Right kidney (tissue), 1 donor: ENCODE measurements around the gene RPAP3.
"Not testable (repeated sequence)": the region's sequence is repeated elsewhere in the genome, so short reads cannot be mapped to it uniquely, and the experiment has no call there.

ENCODE experiments used
- DNase-seq: peaks from one replicate; pipeline ENCODE4 v3.0.0-alpha.2; 2016

The RPAP3 gene

DNA sequence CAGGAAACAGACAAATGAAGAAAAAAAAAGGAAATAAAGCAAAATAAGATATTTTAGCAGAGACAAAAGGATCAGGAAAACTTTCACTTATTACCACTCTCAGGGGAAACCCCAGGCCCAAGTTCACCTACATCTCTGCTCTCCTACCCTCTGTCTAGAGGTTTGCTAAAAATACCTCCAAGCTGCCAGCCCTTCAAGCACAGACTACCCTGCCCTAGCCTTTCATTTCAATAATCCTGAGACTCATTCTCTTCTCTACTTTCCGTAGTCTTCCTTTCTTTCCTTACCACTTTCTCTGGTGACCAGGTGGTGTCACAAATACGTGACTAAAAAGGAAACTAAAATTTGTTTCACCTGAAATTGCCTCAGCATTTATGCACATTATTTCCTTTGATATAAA, 33.8 kb downstream of the RPAP3 start:
- no peak for DNase-seq

- not testable (repeated sequence) for DNase-seq
These were observed 37.9 kb downstream of the RPAP3 start for GRCh38 chr12:47667935-47668334.

GRCh38 chr12:47652521-47653234, 53.2 kb downstream of the RPAP3 start:
- DNase-seq = no peak

- peak; percentile 15 for DNase-seq
These were observed 54.2 kb downstream of the RPAP3 start for GRCh38 chr12:47651368-47652254.

DNA sequence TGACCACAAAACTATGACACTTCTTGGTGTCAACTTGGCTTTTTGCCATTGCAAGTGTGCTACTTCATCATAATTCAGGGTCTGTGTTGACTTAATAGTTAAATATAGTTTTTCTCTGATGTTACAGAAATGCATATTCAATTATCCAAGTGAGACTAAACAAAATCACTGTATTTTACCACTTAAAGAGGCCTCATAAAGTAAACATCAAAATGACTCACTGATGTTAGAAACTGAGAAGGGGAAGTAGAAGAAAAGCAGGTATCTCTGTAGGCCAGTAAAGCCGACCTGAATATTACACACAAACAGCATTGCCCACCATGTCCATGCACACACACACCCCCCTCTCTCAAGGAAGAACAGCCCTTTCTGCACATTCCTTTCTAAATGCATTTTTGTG, 55.4 kb downstream of the RPAP3 start:
- DNase-seq = no peak

DNA sequence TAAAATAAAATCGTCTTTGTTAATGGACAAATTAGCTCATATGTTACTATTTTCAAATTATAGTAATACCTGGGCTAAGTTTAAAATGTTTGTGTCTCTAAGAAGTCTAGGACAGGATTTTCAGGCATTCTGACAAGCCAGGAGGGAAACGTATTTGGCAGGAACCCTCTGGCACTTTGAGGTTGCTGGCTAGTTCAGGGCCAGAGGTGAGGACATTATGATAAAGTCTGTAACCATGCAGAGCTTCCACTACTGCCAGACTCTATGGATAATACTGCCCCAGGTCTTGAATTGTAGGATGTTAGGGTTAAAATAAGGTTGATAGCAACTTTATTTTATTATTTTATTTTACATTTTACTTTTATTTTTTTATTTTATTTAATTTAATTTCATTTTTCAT, 56.4 kb downstream of the RPAP3 start:
- DNase-seq = no peak

DNA sequence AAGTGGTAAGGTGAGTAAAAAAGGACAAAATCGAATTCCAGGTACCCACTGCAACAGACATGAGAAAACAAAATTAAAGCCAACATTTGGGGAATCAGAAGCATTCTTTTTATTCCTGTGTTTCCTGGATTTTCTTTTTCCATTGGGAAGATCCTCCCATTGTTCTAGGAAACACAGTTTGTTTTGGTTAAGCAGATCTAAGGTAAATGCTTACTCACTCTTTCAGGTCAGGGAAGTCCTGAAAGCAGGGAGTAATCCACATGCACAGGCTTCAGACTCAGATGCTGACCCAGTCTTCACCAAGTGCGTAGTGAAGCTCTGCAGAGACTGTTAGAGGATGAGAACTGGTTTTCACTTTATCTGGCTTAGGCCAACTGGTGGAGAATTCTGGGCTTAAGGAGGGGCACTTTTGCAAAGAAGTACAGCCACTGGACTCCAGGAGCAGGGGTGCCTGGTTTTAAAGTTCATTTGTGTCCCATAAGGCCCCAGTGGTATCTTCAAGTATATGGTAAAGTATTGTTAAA, 57.7 kb downstream of the RPAP3 start:
- no peak for DNase-seq

DNA sequence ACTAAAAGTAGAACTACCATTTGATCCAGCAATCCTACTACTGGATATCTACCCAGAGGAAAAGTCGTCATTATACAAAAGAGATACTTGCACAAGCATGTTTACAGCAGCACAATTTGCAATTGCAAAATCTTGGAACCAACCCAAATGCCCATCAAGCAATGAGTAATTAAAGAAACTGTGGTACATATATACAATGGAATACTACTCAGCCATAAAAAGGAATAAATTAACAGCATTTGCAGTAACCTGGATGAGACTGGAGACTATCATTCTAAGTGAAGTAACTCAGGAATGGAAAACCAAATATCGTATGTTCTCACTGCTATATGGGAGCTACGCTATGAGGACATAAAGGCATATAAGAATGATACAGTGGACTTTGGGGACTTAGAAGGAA, 63.5 kb downstream of the RPAP3 start:
- not testable (repeated sequence) for DNase-seq

DNA sequence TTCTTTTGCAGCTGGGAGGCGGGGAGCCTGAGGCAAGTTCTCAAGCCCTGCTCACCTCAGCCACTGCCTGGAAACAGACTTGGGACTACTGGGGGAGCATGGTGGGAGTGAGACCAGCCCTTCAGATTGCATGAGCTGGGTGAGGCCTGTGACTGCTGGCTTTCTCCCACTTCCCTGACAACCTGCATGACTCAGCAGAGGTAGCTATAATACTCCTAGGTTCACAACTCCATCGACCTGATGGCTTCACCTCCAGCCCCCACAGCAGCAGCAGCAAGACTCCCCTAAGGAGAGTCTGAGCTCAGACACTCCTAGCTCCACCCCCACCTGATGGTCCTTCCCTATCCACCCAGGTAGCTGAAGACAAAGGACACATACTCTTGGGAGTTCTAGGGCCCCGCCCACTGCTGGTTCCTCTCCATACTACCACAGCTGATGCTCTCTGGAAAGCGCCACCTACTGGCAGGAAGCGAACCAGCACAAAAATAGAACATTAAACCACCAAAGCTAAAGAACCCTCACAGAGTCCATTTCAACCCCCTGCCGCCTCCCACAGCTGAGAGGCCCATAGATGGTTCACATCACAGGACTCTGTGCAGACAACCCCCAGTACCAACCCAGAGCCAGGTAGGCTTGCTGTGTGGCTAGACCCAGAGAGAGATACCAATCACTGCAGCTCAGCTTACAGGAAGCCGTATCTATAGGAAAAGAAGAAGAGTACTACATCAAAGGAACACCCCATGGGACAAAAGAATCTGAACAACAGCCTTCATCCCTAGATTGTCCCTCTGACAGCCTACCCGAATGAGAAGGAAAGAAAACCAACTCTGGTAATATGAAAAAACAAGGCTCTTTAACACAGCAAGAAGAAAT, 68.7 kb downstream of the RPAP3 start:
- DNase-seq = no peak

DNA sequence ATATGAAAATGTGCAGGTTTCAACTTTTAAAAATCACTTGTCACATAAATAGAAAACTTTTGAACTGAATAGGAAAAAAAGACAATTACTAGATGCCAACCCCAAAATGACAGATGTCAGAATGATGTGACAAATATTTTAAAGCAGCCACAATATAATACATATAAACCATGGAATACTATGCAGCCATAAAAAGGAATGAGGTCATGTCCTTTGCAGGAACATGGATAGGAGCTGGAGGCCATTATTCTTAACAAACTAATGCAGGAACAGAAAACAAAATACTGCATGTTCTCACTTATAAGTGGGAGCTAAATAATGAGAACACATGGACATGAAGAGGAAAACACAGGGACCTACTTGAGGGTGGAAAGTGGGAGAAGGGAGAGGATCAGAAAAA, 70.1 kb downstream of the RPAP3 start:
- not testable (repeated sequence) for DNase-seq

GRCh38 chr12:47634127-47634526, 71.7 kb downstream of the RPAP3 start:
- no peak for DNase-seq

DNA sequence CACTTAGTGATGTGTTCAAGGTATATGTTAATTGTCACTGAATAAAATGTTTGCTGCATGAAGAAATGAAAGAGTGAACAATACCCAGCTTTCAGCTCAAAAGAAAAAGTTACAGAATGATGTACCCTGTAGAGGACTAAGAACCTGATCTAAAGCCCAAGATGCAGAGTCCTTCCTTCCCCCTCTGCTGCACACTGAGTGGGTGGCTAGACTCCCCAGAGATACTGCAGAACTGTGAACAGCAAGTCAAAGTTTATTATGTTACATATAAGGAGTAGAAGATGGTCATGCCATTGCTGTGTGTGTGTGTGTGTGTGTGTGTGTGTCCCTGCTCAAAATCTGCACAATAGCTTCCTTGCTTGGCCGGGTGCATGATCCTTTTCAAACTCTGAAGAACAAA, 83.9 kb downstream of the RPAP3 start:
- no peak for DNase-seq

GRCh38 chr12:47617476-47617875, 88.4 kb downstream of the RPAP3 start:
- DNase-seq = no peak

DNA sequence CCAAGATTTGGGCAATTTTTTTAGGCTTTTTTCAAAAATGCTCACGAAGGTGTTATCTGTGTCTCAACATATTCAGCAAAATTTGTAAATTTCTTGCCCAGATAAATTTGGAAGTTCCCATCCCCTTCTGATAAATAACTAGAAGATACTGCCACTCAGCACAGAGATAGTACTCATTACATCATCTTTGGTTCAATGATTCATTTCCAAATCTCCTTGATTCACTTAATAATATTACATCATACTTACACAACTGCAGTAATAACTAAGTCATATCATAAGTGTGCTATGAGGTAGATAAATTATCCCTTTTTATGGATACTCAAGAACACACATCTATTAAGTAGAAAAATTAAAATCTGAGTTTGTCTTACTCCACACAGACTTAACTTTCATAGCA, 89.4 kb downstream of the RPAP3 start:
- DNase-seq = no peak

GRCh38 chr12:47615711-47616110, 90.1 kb downstream of the RPAP3 start:
- DNase-seq = no peak

GRCh38 chr12:47614521-47614920, 91.3 kb downstream of the RPAP3 start:
- no peak for DNase-seq

GRCh38 chr12:47612953-47613352, 92.9 kb downstream of the RPAP3 start:
- DNase-seq = no peak

DNA sequence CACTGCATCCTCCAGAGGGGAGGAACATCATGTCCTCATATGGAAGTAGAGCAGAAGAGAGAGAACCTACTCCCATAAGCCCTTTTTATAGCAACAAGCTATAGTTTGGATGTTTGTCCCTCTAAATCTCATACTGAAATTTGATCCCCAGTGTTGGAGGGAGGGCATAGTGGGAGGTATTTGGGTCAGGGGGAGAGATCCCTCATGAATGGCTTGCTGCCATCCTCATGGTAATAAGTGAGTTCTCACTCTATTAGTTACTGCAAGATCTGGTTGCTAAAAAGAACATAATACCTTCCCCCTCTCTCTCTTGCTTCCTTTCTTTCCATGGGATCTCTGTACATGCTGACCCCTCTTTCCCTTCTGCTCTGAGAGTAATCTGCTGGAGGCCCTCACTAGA, 93.9 kb downstream of the RPAP3 start:
- DNase-seq = no peak
